Left lung (tissue), 10 donors: Measurements from ENCODE around the gene MED10. TPM values are rescaled to one million over a fixed set of nuclear protein-coding genes. Genes with fewer than 3 reads are reported as not detected.
"Not testable (repeated sequence)": the region's sequence is repeated elsewhere in the genome, so short reads cannot be mapped to it uniquely, and the experiment has no call there.

Source experiments
- ATAC-seq: fragments of 200-7000 bp; cut with Tn5 transposase; one replicate; pipeline ENCODE4 v1.9.1; 2020; ENCODE audit warnings: moderate library complexity
- DNase-seq, 4 donors: peaks; one replicate each; pipeline ENCODE4 v3.0.0-alpha.2; 2013 to 2020
- H3K27ac ChIP-seq, 2 donors: fragments of 200-600 bp; sonication (generic) in 1 of 2; one replicate each; pipeline versions ENCODE4 v1.5.0 to v1.8.0; 2020 to 2021
- H3K27me3 ChIP-seq, 2 donors: fragments of 200-600 bp; sonication (generic) in 1 of 2; one replicate each; pipeline versions ENCODE4 v1.5.0 to v1.8.0; 2020 to 2021
- H3K36me3 ChIP-seq, 2 donors: fragments of 200-600 bp; sonication (generic) in 1 of 2; one replicate each; pipeline versions ENCODE4 v1.5.0 to v1.8.0; 2020 to 2021
- H3K4me1 ChIP-seq, 2 donors: fragments of 200-600 bp; one replicate each; pipeline ENCODE4 v1.8.0; 2021
- H3K4me3 ChIP-seq, 2 donors: fragments of 200-600 bp; sonication (generic) in 1 of 2; one replicate each; pipeline versions ENCODE4 v1.5.0 to v1.8.0; 2020 to 2021; ENCODE audit warnings: mild to moderate bottlenecking in 1 of 2
- H3K9me3 ChIP-seq, 2 donors: fragments of 200-600 bp; sonication (generic) in 1 of 2; one replicate each; pipeline versions ENCODE4 v1.5.0 to v1.8.0; 2020 to 2021
- intact Hi-C, 2 donors: fragments of 100-400 bp; cut with DNase I; formaldehyde crosslinking; loops; one replicate each; pipeline versions ENCODE4 v1.11.2 to v1.14.2; 2022
- polyA plus RNA-seq, 6 donors: library from polyadenylated mRNA; unstranded; fragments of 120-200 nt; gene quantifications; one replicate each; pipeline ENCODE4 v1.2.1, GENCODE V29; 2013; ENCODE audit not compliant: insufficient read length in 6 of 6
- total RNA-seq, 2 donors: library from RNA; stranded (reverse); fragmentation: NEBNext Ultra II Directional; extraction: Animal tissue kit (Norgen Biotek cat#: 25700); gene quantifications; one replicate each; pipeline ENCODE4 v1.2.1, GENCODE V29; 2021
- TF ChIP-seq, protein P1 (sequence below), 2 donors: fragments of 200-600 bp; sonication (generic) in 1 of 2; IDR thresholded peaks; one replicate each; pipeline versions ENCODE4 v1.5.0 to v1.8.0; 2021; ENCODE audit warnings: antibody characterized with exemption in 2 of 2
- donor health status: DM: no; HTN: yes; CAD: no.
- donor health status: DM: no; HTN: no; CAD: no.

MED10 gene
- total and polyA plus RNA-seq, 8 donors: 21.4 to 50.6 (median 39.0) TPM

DNA sequence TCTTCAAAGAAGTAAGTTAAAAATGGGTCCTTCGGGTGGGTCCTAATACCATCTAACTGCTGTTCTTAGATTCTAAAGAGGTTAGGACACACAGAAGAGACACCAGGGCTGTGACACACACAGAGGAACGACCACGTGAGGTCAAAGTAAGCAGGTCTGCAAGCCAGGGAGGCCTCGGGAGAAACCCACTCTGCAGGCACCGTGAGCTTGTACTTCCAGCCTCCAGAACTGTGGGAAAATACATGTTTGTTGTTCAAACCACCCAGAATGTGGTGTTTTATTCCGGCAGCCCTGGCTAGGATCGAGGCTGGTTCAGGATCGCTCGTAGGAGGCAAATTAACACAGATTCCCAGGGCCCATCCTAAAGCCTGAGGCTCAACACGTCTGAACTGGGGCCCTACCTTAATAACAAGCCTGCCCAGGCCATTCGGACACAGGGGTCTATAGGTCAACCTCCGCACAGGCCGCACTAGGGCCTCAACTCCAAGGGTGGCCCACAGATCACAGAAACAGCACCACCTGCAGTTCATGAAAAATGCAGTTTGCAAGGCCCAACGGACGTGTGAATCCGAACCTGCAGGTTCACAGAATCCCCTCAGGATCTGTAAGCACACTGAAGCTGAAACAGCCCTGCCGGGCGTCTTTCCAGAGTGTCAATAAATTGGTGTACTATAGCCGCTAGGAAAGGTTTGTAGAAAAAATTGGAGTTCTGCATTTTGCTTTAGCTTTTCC is 7.1 kb downstream of the MED10 start:
- H3K27ac ChIP-seq: no peak overlapping the region
- TF ChIP-seq, protein P1, sequence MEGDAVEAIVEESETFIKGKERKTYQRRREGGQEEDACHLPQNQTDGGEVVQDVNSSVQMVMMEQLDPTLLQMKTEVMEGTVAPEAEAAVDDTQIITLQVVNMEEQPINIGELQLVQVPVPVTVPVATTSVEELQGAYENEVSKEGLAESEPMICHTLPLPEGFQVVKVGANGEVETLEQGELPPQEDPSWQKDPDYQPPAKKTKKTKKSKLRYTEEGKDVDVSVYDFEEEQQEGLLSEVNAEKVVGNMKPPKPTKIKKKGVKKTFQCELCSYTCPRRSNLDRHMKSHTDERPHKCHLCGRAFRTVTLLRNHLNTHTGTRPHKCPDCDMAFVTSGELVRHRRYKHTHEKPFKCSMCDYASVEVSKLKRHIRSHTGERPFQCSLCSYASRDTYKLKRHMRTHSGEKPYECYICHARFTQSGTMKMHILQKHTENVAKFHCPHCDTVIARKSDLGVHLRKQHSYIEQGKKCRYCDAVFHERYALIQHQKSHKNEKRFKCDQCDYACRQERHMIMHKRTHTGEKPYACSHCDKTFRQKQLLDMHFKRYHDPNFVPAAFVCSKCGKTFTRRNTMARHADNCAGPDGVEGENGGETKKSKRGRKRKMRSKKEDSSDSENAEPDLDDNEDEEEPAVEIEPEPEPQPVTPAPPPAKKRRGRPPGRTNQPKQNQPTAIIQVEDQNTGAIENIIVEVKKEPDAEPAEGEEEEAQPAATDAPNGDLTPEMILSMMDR (IDR thresholded peaks at IDR 0.05): no peak
- H3K36me3 ChIP-seq: peaks cover 0 to 96% of the 10 kb centered on the region in 2 donors
- no peak overlapping the region for H3K4me3 ChIP-seq
- H3K27me3 ChIP-seq: no peaks in the 10 kb centered on the region
- ATAC-seq (no peak), DNase-seq (no peak)
- peaks cover 0 to 10% of the 10 kb centered on the region in 2 donors for H3K4me1 ChIP-seq
- H3K9me3 ChIP-seq: no peaks in the 10 kb centered on the region
- intact Hi-C loops: no loop called here

DNA sequence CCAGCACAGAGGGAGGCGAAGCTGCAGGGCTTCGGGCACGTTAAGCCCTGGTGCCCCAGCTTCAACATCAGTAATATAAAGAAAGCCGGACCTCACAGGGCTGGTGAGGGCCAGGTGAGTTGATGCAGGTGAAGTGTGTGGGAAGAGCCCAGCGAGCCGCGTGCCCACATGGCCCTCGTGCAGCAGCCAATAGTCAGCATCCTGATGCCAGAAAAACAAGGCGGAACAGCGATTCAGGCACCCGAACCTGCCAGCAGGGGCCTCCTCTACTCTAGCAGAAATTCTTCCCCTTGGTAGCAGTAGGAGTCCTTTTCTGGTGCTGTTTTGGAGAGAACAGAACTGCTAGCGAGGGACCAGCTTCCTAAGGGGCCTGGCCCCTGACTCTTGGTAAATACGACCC is 7.8 kb downstream of the MED10 start:
- Histone ChIP-seq H3K27ac (no peak overlapping the region), H3K36me3 (peaks cover 0 to 96% of the 10 kb centered on the region in 2 donors), H3K27me3 (no peaks in the 10 kb centered on the region), H3K4me3 (no peak overlapping the region), H3K9me3 (no peaks in the 10 kb centered on the region), H3K4me1 (peaks cover 0 to 3% of the 10 kb centered on the region in 2 donors)
- TF ChIP-seq, protein P1 (IDR thresholded peaks at IDR 0.05): no peak
- intact Hi-C loops: no loop called here
- ATAC-seq: no peak
- DNase-seq: no peak

DNA sequence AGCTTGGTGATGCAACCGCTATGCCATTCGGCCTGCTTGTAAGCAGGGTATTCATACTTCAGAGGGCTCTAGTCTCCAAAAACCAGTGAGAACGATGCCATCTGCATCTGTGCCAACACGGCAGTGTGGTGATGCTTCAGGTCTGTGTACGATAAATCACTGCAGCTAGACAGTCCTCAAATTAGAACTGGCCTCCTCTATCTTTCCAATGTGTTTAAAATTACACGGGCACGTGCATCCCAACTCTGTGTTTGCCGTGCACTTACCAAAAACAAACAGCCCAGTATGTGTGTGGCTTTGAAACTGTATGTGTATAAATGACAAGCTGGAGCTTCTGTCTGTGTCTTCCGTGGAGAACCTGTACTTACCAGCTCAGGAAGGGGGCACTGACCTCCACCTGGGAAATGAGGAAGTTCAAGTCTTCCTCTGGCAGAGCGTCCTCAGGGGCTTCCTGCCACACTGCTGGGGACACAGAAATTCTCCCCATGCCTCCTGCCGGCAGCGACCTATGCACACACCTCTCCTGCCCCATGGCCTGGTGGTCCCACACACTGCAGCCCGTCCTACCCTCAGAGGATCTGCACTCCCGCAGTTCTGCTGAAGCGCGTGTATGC is 12.3 kb downstream of the MED10 start:
- Histone ChIP-seq H3K4me1 (no peaks in the 10 kb centered on the region), H3K27me3 (no peaks in the 10 kb centered on the region), H3K9me3 (peaks cover 0 to 3% of the 10 kb centered on the region in 2 donors), H3K36me3 (peaks cover 0 to 70% of the 10 kb centered on the region in 2 donors), H3K4me3 (no peak overlapping the region), H3K27ac (no peak overlapping the region)
- DNase-seq (no peak), ATAC-seq (no peak)
- TF ChIP-seq, protein P1 (IDR thresholded peaks at IDR 0.05): no peak
- intact Hi-C loops: no loop called here

DNA sequence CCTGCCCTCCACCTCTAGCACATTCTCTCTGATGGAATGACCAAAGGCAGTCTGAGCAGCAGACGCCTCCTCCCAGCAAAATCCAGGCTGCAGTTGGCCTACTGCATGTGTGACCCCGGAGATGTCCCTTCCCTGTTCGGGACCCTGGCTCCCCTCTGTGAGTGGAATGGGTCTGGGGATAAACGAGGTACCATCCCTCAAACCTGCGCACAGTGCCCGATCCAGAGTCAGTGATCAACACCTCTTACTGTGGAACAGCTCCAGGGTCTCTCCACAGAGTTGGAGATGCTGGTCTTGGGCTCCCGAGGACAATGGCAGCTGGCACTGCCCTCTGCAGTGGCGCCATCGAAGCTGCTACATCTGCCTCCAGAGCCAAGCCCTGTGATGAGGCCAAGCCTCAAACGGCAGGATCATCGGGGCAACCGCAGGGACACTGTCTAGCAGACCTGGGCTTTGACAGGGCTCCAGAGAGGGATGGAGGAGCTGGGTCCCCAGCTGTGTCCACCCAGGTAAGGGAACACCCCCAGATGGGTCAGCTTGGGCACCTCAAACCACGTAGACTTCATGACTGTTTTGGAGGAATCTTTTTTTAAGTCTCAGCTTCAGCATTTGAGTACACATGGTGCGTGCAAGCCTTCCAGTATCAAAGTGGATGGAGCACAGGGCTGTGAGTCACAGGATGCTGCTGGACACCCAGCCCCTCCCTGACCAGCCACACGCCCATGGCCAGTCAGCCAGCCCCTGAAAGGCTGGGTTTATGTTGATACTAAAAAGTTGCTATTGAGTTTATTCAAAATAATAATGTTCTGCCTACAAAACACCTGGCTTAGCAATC is 13.0 kb downstream of the MED10 start:
- H3K4me3 ChIP-seq: no peak overlapping the region
- H3K36me3 ChIP-seq: peaks cover 0 to 67% of the 10 kb centered on the region in 2 donors
- H3K4me1 ChIP-seq: no peaks in the 10 kb centered on the region
- H3K9me3 ChIP-seq: peaks cover 0 to 3% of the 10 kb centered on the region in 2 donors
- intact Hi-C loops: no loop called here
- no peak overlapping the region for H3K27ac ChIP-seq
- no peaks in the 10 kb centered on the region for H3K27me3 ChIP-seq
- TF ChIP-seq, protein P1 (IDR thresholded peaks at IDR 0.05): no peak
- DNase-seq (no peak), ATAC-seq (no peak)

DNA sequence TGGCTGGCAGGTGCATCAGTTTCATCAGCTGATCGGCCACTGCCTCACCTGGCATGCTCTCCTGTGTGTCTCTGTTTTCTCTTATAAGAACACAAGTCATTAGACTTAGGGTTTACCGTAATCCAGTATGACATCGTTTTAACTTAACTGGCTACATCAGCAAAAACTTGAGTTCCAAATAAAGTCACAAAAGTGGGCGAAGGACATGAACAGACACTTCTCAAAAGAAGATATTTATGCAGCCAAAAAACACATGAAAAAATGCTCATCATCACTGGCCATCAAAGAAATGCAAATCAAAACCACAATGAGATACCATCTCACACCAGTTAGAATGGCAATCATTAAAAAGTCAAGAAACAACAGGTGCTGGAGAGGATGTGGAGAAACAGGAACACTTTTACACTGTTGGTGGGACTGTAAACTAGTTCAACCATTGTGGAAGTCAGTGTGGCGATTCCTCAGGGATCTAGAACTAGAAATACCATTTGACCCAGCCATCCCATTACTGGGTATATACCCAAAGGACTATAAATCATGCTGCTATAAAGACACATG is 14.8 kb downstream of the MED10 start:
- intact Hi-C loops, H3K27ac ChIP-seq, ATAC-seq, H3K27me3 ChIP-seq, H3K4me1 ChIP-seq, H3K9me3 ChIP-seq, H3K4me3 ChIP-seq, DNase-seq: not testable (repeated sequence)
- H3K36me3 ChIP-seq: peaks cover 0 to 58% of the 10 kb centered on the region in 2 donors
